ENCODE results near the gene MLST8.

MLST8 gene

GRCh38 chr16:2173366-2173765 is 31.9 kb upstream of the MLST8 start:
- DNase-seq (ENCODE audit: low read depth in 2 of 2), result no peak

- DNase-seq (ENCODE audit: low read depth in 2 of 2), result no peak
Observed at GRCh38 chr16:2173916-2174315, 31.3 kb upstream of the MLST8 start.

- DNase-seq (ENCODE audit: low read depth in 2 of 2), result no peak
Observed at GRCh38 chr16:2174396-2175131, 30.7 kb upstream of the MLST8 start.

GRCh38 chr16:2175454-2175853 is 29.8 kb upstream of the MLST8 start:
- DNase-seq (ENCODE audit: low read depth in 2 of 2), result no peak

GRCh38 chr16:2176047-2176446 is 29.2 kb upstream of the MLST8 start:
- DNase-seq (ENCODE audit: low read depth in 2 of 2), result no peak

- no peak for DNase-seq (ENCODE audit: low read depth in 2 of 2)
Observed at GRCh38 chr16:2177101-2177500, 28.2 kb upstream of the MLST8 start.

GRCh38 chr16:2177561-2177960 is 27.7 kb upstream of the MLST8 start:
- no peak for DNase-seq (ENCODE audit: low read depth in 2 of 2)

GRCh38 chr16:2178321-2179106 is 26.7 kb upstream of the MLST8 start:
- no peak for DNase-seq (ENCODE audit: low read depth in 2 of 2)

- no peak for DNase-seq (ENCODE audit: low read depth in 2 of 2)
Observed at GRCh38 chr16:2179107-2179501, 26.1 kb upstream of the MLST8 start.

GRCh38 chr16:2179576-2179975 is 25.7 kb upstream of the MLST8 start:
- DNase-seq (ENCODE audit: low read depth in 2 of 2), result no peak

- no peak for DNase-seq (ENCODE audit: low read depth in 2 of 2)
Observed at GRCh38 chr16:2180461-2180860, 24.8 kb upstream of the MLST8 start.

GRCh38 chr16:2180962-2181923 is 24.0 kb upstream of the MLST8 start:
- no peak for DNase-seq (ENCODE audit: low read depth in 2 of 2)

- DNase-seq (ENCODE audit: low read depth in 2 of 2), result no peak
Observed at GRCh38 chr16:2181952-2182351, 23.3 kb upstream of the MLST8 start.

- DNase-seq (ENCODE audit: low read depth in 2 of 2), result no peak
Observed at GRCh38 chr16:2183671-2184070, 21.6 kb upstream of the MLST8 start.

- DNase-seq (ENCODE audit: low read depth in 2 of 2), result no peak
Observed at GRCh38 chr16:2184346-2184745, 20.9 kb upstream of the MLST8 start.

- DNase-seq (ENCODE audit: low read depth in 2 of 2), result no peak
Observed at GRCh38 chr16:2184962-2185361, 20.3 kb upstream of the MLST8 start.

GRCh38 chr16:2186064-2186463 is 19.2 kb upstream of the MLST8 start:
- no peak for DNase-seq (ENCODE audit: low read depth in 2 of 2)

GRCh38 chr16:2186505-2186904 is 18.7 kb upstream of the MLST8 start:
- no peak for DNase-seq (ENCODE audit: low read depth in 2 of 2)

GRCh38 chr16:2187212-2187611 is 18.0 kb upstream of the MLST8 start:
- no peak for DNase-seq (ENCODE audit: low read depth in 2 of 2)

- DNase-seq (ENCODE audit: low read depth in 2 of 2), result no peak
Observed at GRCh38 chr16:2188395-2188794, 16.9 kb upstream of the MLST8 start.

- DNase-seq (ENCODE audit: low read depth in 2 of 2), result no peak
Observed at GRCh38 chr16:2189252-2189893, 15.9 kb upstream of the MLST8 start.

Data from activated CD8-positive, alpha-beta memory T cell treated with anti-CD3 and anti-CD28 coated beads for 4 hours (primary cell).